GM21737 (cell line): Measurements from ENCODE around the gene CDH2.

Experiments used
- ATAC-seq: cut with Tn5 transposase; IDR thresholded peaks from one replicate; pipeline ENCODE4 v1.9.1; 2021; ENCODE audit warnings: mild to moderate bottlenecking, moderate library complexity; ENCODE audit not compliant: unreplicated experiment

The CDH2 gene

GRCh38 chr18:28048612-28049011, 128.3 kb downstream of the CDH2 start:
- ATAC-seq: no peak

- ATAC-seq: no peak
Measured at GRCh38 chr18:28045880-28046279, 131.1 kb downstream of the CDH2 start.

- ATAC-seq: no peak
Measured at GRCh38 chr18:28045176-28045810, 131.6 kb downstream of the CDH2 start.

- no peak for ATAC-seq
Measured at GRCh38 chr18:28044036-28044435, 132.9 kb downstream of the CDH2 start.

DNA sequence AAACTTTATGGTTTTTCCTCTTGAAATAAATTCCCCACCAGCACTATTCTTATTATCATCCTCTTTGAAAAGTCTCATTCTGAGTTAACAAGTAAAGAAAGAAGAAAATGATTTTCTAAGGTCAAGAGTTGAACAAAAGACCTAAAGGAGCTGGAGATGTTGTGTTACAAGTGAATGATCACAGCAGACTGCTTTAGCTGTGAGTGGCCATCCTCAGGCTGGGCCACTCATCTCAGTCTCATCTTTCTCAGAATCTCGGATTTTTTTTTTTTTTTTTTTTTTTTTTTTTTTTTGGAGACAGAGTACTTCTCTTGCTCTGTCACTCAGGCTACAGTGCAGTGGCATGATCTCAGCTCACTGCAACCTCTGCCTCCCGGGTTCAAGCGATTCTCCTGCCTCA, 133.3 kb downstream of the CDH2 start:
- no peak for ATAC-seq

DNA sequence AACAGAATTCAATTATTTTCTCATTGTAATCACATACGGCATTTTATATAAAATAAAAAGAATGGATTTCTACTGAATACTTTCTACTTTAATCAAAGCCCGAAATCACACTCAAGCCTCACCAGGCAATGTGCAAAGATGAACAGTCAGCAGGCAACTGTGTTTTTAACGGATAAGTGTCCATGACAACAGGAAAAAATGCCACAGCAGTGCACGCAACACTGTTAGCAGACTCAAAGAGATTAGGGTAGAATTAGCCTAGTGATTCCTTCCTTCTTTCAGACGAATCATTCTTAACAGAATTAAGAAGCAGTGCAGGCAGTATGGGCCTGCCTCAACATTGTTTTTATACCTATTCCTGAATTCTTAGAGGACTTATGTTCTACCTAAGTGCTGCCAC, 135.6 kb downstream of the CDH2 start:
- no peak for ATAC-seq

DNA sequence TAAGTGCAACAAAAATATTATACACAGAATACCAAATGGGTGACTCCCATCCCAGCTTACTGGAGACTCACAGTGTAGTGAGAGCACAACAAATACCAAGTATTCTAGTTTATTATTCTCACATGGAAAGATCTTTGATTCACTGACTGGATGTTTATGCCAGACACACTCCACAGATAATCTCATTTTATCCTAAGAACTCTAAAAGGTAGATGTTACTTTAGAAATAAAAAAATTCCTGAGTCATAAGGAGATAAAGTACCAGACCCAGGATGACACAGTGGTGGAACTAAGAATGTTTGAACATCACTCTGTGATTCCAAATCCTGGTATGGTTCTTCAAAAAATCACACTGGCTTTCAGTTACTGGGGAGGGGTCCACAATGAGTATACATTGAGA, 136.2 kb downstream of the CDH2 start:
- ATAC-seq: no peak

DNA sequence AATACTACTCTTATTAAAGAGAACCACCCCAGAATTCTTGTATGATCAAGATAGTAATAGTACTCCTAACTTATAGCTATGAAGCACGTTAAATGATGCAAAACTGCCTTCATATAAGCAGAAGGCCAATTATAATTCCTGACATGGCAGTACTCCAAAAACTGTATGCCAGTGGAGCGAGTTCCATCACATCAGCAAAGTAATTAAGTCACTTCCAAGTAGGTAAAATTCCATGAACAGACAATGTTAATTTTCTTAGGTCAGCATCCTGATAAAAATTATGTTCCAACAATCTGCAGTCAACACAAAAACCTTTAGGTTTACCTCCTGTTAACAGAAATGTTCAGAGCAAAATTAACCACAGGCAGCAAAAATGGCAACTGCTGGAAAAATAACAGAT, 136.7 kb downstream of the CDH2 start:
- ATAC-seq: no peak

GRCh38 chr18:28039691-28040090, 137.2 kb downstream of the CDH2 start:
- ATAC-seq: no peak

GRCh38 chr18:28039078-28039477, 137.9 kb downstream of the CDH2 start:
- ATAC-seq: no peak

GRCh38 chr18:28036488-28036887, 140.4 kb downstream of the CDH2 start:
- ATAC-seq: no peak

- ATAC-seq: no peak
Measured at GRCh38 chr18:28034567-28034966, 142.4 kb downstream of the CDH2 start.

- ATAC-seq: no peak
Measured at GRCh38 chr18:28032177-28032576, 144.8 kb downstream of the CDH2 start.

DNA sequence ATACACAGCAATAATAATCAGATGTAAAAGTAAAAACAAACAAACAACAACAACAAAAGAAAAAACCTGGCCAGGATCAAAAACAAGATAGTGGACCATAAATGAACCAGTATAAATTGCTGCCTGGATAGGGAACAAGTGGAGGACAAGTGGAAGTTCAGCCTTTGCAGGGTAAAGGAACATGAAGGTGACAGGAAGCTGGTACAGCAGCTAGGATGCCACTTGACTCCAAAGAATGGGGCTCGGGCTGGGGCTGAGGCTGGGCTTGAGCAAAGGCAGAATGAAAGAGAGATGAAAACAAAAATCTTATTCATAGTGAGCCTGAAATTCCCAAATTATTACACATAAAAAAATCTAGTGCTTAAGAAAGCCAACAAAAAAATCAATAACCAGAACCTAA, 146.5 kb downstream of the CDH2 start:
- no peak for ATAC-seq

- ATAC-seq: no peak
Measured at GRCh38 chr18:28027755-28028154, 149.2 kb downstream of the CDH2 start.

- no peak for ATAC-seq
Measured at GRCh38 chr18:28019425-28020108, 157.4 kb downstream of the CDH2 start.

- ATAC-seq: no peak
Measured at GRCh38 chr18:28018351-28018750, 158.6 kb downstream of the CDH2 start.

GRCh38 chr18:28015671-28016070, 161.3 kb downstream of the CDH2 start:
- no peak for ATAC-seq

GRCh38 chr18:28013066-28013465, 163.9 kb downstream of the CDH2 start:
- ATAC-seq: no peak

- ATAC-seq: no peak
Measured at GRCh38 chr18:28012336-28012735, 164.6 kb downstream of the CDH2 start.

DNA sequence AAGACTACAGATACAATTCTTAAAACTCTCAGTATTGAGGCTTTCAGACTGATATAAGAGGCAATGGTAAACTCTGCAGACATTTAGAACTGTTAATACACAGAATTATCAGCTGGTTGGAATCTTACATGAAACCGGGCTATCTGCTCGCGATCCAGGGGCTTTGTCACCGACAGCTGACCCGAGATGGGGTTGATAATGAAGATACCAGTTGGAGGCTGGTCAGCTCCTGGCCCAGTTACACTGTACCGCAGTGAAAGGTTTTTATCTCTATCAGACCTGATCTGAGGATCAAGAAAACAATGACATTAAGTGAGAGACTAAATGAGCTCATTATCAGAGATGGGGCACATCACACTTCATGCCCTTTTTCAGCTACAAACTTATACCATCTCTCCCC, 167.3 kb downstream of the CDH2 start:
- no peak for ATAC-seq

- no peak for ATAC-seq
Measured at GRCh38 chr18:28007841-28008240, 169.1 kb downstream of the CDH2 start.

GRCh38 chr18:28005164-28005563, 171.8 kb downstream of the CDH2 start:
- ATAC-seq: no peak
